OCI-LY3 (cell line): ENCODE data around the gene LGMN.

ENCODE experiments used
- CTCF ChIP-seq: fragments of 200-600, 300-600 bp; sonication (generic); IDR thresholded peaks from 2 replicates; pipeline ENCODE4 v1.5.1; 2014; ENCODE audit warnings: antibody characterized with exemption, low read length, low read depth
- EZH2phosphoT487 ChIP-seq: fragments of 200-600 bp; shearing (Covaris generic); IDR thresholded peaks from 2 replicates; pipeline ENCODE4 v1.6.1; 2018; ENCODE audit warnings: antibody characterized with exemption, mixed run types, low read depth

DNA sequence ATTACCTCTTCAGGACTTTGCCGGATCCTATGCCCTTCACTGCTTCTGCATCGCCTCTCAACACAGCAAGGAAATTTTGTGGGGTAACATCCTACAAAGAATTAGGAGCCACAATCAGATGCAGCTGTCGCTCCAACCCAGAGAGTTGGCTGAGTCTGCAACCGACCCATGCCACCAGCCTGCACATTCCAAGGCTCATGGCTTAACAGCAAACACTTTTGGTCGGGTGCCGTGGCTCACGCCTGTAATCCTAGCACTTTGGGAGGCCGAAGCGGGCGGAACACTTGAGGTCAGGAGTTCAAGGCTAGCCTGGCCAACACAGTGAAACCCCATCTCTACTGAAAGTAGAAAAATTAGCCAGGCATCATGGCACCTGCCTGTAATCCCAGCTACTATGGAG lies 32.3 kb downstream of the LGMN start:
- TF ChIP-seq CTCF (no peak), EZH2phosphoT487 (no peak)
